Tibial nerve (tissue), 4 donors: ENCODE data around the gene INTS13.

Source experiments
- EP300 ChIP-seq, 2 donors: sonication (generic); formaldehyde crosslinking; IDR thresholded peaks; one replicate each; pipeline ENCODE4 v1.6.1; 2017; ENCODE audit warnings: antibody characterized with exemption in 2 of 2, mild to moderate bottlenecking in 1 of 2
- POLR2A ChIP-seq, 2 donors: fragments of 450-650 bp; IDR thresholded peaks; one replicate each; pipeline ENCODE4 v1.6.1; 2017; ENCODE audit warnings: antibody characterized with exemption in 2 of 2, mild to moderate bottlenecking in 2 of 2, moderate library complexity in 2 of 2
- TF ChIP-seq, protein P1 (sequence below), 5 experiments: fragments of 200-600 bp in 3 of 5; fragments of 450-650 bp in 2 of 5; sonication (generic) in 3 of 5; IDR thresholded peaks; one replicate each; pipeline ENCODE4 v1.5.1; 2016 to 2019; ENCODE audit warnings: antibody characterized with exemption in 5 of 5, mild to moderate bottlenecking in 3 of 5, moderate library complexity in 2 of 5

DNA sequence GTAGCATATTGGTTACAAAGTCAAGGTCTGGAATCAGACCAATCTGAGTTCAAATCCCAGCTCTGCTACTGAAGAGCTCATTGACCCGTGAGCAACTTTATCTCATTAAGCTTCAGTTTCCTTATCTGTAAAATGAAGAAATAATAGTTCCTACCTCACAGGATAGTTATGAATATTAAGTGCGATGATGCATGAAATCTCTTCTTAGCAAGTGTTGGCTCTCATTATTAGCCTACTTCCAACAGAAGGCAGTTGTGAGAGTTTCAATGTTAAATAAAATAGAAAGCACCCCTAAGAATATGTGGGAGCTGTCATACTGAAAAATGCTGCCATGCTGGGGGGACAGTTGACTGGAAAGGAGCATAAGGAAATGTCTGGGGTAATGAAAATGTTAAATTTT lies 65.8 kb downstream of the INTS13 start:
- TF ChIP-seq, protein P1, sequence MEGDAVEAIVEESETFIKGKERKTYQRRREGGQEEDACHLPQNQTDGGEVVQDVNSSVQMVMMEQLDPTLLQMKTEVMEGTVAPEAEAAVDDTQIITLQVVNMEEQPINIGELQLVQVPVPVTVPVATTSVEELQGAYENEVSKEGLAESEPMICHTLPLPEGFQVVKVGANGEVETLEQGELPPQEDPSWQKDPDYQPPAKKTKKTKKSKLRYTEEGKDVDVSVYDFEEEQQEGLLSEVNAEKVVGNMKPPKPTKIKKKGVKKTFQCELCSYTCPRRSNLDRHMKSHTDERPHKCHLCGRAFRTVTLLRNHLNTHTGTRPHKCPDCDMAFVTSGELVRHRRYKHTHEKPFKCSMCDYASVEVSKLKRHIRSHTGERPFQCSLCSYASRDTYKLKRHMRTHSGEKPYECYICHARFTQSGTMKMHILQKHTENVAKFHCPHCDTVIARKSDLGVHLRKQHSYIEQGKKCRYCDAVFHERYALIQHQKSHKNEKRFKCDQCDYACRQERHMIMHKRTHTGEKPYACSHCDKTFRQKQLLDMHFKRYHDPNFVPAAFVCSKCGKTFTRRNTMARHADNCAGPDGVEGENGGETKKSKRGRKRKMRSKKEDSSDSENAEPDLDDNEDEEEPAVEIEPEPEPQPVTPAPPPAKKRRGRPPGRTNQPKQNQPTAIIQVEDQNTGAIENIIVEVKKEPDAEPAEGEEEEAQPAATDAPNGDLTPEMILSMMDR (IDR thresholded peaks at IDR 0.05) = no peak
- no peak for TF ChIP-seq POLR2A (IDR thresholded peaks at IDR 0.05)
- no peak for TF ChIP-seq EP300 (IDR thresholded peaks at IDR 0.05)
